SK-N-SH treated with all-trans-retinoic acid at 6 μM for 48 hours (cell line): Measurements from ENCODE around the gene MYH7B.

Experiments
- ATAC-seq: fragments of 200-7000 bp; cut with Tn5 transposase; 3 replicates; pipeline ENCODE4 v1.9.1; 2020; ENCODE audit warnings: mild to moderate bottlenecking, moderate library complexity
- ARNTL ChIP-seq: fragments of 450-650 bp; formaldehyde crosslinking; IDR thresholded peaks from 2 replicates; pipeline ENCODE4 v1.5.0; 2020; ENCODE audit warnings: low read depth, mild to moderate bottlenecking, moderate library complexity, borderline replicate concordance
- BACH2 ChIP-seq: fragments of 250-450 bp; sonication (Bioruptor Pico); IDR thresholded peaks from 2 replicates; pipeline ENCODE4 v1.9.0; 2021; ENCODE audit warnings: mild to moderate bottlenecking, borderline replicate concordance
- CSDC2 ChIP-seq: fragments of 250-450 bp; sonication (Bioruptor Pico); IDR thresholded peaks from 2 replicates; pipeline ENCODE4 v1.5.0; 2020; ENCODE audit warnings: mild to moderate bottlenecking, moderate library complexity
- ESRRG ChIP-seq: fragments of 250-450 bp; sonication (Bioruptor Pico); IDR thresholded peaks from 2 replicates; pipeline ENCODE4 v1.6.1; 2021; ENCODE audit warnings: mild to moderate bottlenecking
- GLIS3 ChIP-seq: fragments of 250-450 bp; sonication (Bioruptor Pico); IDR thresholded peaks from 2 replicates; pipeline ENCODE4 v1.5.0; 2020; ENCODE audit warnings: mild to moderate bottlenecking, moderate library complexity
- ISL1 ChIP-seq: fragments of 250-450 bp; sonication (Bioruptor Pico); IDR thresholded peaks from 2 replicates; pipeline ENCODE4 v2.1.2; 2022; ENCODE audit warnings: mild to moderate bottlenecking, moderate library complexity
- OSR1 ChIP-seq: fragments of 250-450 bp; sonication (Bioruptor Pico); IDR thresholded peaks from 2 replicates; pipeline ENCODE4 v1.8.0; 2022; ENCODE audit warnings: moderate library complexity, mild to moderate bottlenecking, inconsistent platforms
- PPARA ChIP-seq: fragments of 250-450 bp; sonication (Bioruptor Pico); IDR thresholded peaks from 2 replicates; pipeline ENCODE4 v1.5.0; 2020; ENCODE audit warnings: mild to moderate bottlenecking, borderline replicate concordance
- RARB ChIP-seq: fragments of 250-450 bp; sonication (Bioruptor Pico); IDR thresholded peaks from 2 replicates; pipeline ENCODE4 v1.8.0; 2021; ENCODE audit warnings: mild to moderate bottlenecking, moderate library complexity
- SNAI2 ChIP-seq: fragments of 250-450 bp; sonication (Bioruptor Pico); IDR thresholded peaks from 2 replicates; pipeline ENCODE4 v1.5.0; 2020; ENCODE audit warnings: mild to moderate bottlenecking, moderate library complexity
- TCF4 ChIP-seq: fragments of 250-450 bp; sonication (Bioruptor Pico); IDR thresholded peaks from 2 replicates; pipeline ENCODE4 v1.8.0; 2021; ENCODE audit warnings: mild to moderate bottlenecking, moderate library complexity, borderline replicate concordance
- ZC3H10 ChIP-seq: fragments of 250-450 bp; sonication (Bioruptor Pico); IDR thresholded peaks from 2 replicates; pipeline ENCODE4 v1.5.1; 2021; ENCODE audit warnings: mild to moderate bottlenecking, moderate library complexity
- ZFP3 ChIP-seq: fragments of 250-450 bp; sonication (Bioruptor Pico); IDR thresholded peaks from 2 replicates; pipeline ENCODE4 v1.5.0; 2020; ENCODE audit warnings: mild to moderate bottlenecking, moderate library complexity
- ZFP30 ChIP-seq: fragments of 450-650 bp; formaldehyde crosslinking; IDR thresholded peaks from 2 replicates; pipeline ENCODE4 v1.5.0; 2022; ENCODE audit warnings: mild to moderate bottlenecking, moderate library complexity
- ZNF565 ChIP-seq: fragments of 450-650 bp; formaldehyde crosslinking; conservative IDR thresholded peaks from 2 replicates; pipeline ENCODE4 v1.5.0; 2020; ENCODE audit warnings: low read depth, mild to moderate bottlenecking, moderate library complexity
- ZNF70 ChIP-seq: fragments of 450-650 bp; formaldehyde crosslinking; IDR thresholded peaks from 2 replicates; pipeline ENCODE4 v1.5.0; 2020; ENCODE audit warnings: mild to moderate bottlenecking, moderate library complexity
- ZNF8 ChIP-seq: fragments of 450-650 bp; formaldehyde crosslinking; IDR thresholded peaks from 2 replicates; pipeline ENCODE4 v1.5.0; 2020; ENCODE audit warnings: mild to moderate bottlenecking, moderate library complexity
- TF ChIP-seq, protein P1 (sequence below): fragments of 250-450 bp; sonication (Bioruptor Pico); IDR thresholded peaks from 2 replicates; pipeline ENCODE4 v1.8.0; 2021; ENCODE audit warnings: low read depth, mild to moderate bottlenecking, moderate library complexity, borderline replicate concordance
- TF ChIP-seq, protein P2 (sequence below): fragments of 250-450 bp; sonication (Bioruptor Pico); IDR thresholded peaks from 2 replicates; pipeline ENCODE4 v1.8.0; 2020; ENCODE audit warnings: mild to moderate bottlenecking, moderate library complexity, borderline replicate concordance
- TF ChIP-seq, protein P3 (sequence below): fragments of 250-450 bp; sonication (Bioruptor Pico); IDR thresholded peaks from 2 replicates; pipeline ENCODE4 v1.5.1; 2020; ENCODE audit warnings: low read depth, mild to moderate bottlenecking, moderate library complexity
- TF ChIP-seq, protein P4 (sequence below): fragments of 250-450 bp; sonication (Bioruptor Pico); IDR thresholded peaks from 2 replicates; pipeline ENCODE4 v1.5.0; 2020; ENCODE audit warnings: mild to moderate bottlenecking, moderate library complexity
- TF ChIP-seq, protein P5 (sequence below): fragments of 250-450 bp; sonication (Bioruptor Pico); IDR thresholded peaks from 2 replicates; pipeline ENCODE4 v1.5.1; 2021; ENCODE audit warnings: mild to moderate bottlenecking, moderate library complexity

MYH7B gene

DNA sequence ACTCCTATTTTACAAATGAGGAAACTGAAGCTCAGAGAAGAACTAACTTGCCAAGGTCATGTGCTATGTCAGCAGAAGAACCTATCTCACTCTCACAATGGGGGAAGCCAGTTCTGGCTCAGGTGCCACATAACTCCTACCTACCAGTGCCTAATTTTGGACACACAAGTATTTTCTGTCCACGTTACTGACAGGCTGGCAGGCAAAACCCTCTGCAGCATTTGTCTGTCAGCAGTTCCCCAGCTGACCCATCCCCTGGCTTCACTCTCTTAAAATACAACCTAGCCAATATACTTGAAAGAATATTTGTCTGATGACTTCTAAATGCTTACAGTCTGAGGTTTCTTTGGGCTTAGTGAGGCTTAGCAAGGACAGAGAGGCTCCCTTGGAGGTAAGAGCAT lies 15.6 kb upstream of the MYH7B start:
- ATAC-seq: no peak
- no peak for TF ChIP-seq ZFP30 (CRISPR knock-in tag)
- TF ChIP-seq PPARA (CRISPR knock-in tag): no peak
- no peak for TF ChIP-seq ZFP3 (CRISPR knock-in tag)
- TF ChIP-seq CSDC2: no peak
- no peak for TF ChIP-seq ESRRG (CRISPR knock-in tag)
- no peak for TF ChIP-seq ZNF70 (CRISPR knock-in tag)
- TF ChIP-seq, protein P1, sequence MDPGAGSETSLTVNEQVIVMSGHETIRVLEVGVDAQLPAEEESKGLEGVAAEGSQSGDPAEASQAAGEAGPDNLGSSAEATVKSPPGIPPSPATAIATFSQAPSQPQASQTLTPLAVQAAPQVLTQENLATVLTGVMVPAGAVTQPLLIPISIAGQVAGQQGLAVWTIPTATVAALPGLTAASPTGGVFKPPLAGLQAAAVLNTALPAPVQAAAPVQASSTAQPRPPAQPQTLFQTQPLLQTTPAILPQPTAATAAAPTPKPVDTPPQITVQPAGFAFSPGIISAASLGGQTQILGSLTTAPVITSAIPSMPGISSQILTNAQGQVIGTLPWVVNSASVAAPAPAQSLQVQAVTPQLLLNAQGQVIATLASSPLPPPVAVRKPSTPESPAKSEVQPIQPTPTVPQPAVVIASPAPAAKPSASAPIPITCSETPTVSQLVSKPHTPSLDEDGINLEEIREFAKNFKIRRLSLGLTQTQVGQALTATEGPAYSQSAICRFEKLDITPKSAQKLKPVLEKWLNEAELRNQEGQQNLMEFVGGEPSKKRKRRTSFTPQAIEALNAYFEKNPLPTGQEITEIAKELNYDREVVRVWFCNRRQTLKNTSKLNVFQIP (CRISPR knock-in tag): no peak
- no peak for TF ChIP-seq ISL1 (CRISPR knock-in tag)

DNA sequence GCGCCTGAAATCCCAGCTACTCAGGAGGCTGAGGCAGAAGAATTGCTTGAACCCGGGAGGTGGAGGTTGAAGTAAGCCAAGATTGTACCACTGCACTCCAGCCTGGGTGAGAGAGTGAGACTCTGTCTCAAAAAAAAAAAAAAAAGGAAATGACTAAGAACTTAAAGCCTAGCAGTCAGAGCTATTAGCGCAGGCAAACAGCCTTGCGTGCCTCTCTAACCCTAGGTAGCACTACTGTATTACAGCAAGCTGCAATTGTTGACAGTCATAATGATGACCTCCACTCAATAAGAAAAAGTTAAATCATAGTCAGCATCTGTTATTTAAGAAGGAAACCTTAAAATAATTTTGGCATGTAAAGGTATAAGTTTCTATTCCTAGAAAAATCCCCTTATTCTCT lies 14.4 kb upstream of the MYH7B start:
- TF ChIP-seq ZC3H10: no peak
- TF ChIP-seq ZFP3 (CRISPR knock-in tag): no peak
- TF ChIP-seq, protein P2, sequence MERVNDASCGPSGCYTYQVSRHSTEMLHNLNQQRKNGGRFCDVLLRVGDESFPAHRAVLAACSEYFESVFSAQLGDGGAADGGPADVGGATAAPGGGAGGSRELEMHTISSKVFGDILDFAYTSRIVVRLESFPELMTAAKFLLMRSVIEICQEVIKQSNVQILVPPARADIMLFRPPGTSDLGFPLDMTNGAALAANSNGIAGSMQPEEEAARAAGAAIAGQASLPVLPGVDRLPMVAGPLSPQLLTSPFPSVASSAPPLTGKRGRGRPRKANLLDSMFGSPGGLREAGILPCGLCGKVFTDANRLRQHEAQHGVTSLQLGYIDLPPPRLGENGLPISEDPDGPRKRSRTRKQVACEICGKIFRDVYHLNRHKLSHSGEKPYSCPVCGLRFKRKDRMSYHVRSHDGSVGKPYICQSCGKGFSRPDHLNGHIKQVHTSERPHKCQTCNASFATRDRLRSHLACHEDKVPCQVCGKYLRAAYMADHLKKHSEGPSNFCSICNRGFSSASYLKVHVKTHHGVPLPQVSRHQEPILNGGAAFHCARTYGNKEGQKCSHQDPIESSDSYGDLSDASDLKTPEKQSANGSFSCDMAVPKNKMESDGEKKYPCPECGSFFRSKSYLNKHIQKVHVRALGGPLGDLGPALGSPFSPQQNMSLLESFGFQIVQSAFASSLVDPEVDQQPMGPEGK: no peak
- no peak for TF ChIP-seq ZFP30 (CRISPR knock-in tag)
- TF ChIP-seq, protein P1 (CRISPR knock-in tag): no peak
- TF ChIP-seq, protein P3, sequence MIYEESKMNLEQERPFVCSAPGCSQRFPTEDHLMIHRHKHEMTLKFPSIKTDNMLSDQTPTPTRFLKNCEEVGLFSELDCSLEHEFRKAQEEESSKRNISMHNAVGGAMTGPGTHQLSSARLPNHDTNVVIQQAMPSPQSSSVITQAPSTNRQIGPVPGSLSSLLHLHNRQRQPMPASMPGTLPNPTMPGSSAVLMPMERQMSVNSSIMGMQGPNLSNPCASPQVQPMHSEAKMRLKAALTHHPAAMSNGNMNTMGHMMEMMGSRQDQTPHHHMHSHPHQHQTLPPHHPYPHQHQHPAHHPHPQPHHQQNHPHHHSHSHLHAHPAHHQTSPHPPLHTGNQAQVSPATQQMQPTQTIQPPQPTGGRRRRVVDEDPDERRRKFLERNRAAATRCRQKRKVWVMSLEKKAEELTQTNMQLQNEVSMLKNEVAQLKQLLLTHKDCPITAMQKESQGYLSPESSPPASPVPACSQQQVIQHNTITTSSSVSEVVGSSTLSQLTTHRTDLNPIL (CRISPR knock-in tag): no peak
- TF ChIP-seq, protein P4, sequence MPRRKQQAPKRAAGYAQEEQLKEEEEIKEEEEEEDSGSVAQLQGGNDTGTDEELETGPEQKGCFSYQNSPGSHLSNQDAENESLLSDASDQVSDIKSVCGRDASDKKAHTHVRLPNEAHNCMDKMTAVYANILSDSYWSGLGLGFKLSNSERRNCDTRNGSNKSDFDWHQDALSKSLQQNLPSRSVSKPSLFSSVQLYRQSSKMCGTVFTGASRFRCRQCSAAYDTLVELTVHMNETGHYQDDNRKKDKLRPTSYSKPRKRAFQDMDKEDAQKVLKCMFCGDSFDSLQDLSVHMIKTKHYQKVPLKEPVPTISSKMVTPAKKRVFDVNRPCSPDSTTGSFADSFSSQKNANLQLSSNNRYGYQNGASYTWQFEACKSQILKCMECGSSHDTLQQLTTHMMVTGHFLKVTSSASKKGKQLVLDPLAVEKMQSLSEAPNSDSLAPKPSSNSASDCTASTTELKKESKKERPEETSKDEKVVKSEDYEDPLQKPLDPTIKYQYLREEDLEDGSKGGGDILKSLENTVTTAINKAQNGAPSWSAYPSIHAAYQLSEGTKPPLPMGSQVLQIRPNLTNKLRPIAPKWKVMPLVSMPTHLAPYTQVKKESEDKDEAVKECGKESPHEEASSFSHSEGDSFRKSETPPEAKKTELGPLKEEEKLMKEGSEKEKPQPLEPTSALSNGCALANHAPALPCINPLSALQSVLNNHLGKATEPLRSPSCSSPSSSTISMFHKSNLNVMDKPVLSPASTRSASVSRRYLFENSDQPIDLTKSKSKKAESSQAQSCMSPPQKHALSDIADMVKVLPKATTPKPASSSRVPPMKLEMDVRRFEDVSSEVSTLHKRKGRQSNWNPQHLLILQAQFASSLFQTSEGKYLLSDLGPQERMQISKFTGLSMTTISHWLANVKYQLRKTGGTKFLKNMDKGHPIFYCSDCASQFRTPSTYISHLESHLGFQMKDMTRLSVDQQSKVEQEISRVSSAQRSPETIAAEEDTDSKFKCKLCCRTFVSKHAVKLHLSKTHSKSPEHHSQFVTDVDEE: no peak
- TF ChIP-seq ARNTL: no peak
- no peak for TF ChIP-seq OSR1 (CRISPR knock-in tag)
- no peak for TF ChIP-seq TCF4
- no peak for TF ChIP-seq PPARA (CRISPR knock-in tag)
- no peak for TF ChIP-seq ZNF565 (CRISPR knock-in tag)
- no peak for TF ChIP-seq ISL1 (CRISPR knock-in tag)
- no peak for TF ChIP-seq ZNF70 (CRISPR knock-in tag)
- no peak for TF ChIP-seq RARB (CRISPR knock-in tag)
- TF ChIP-seq GLIS3 (CRISPR knock-in tag): no peak
- no peak for TF ChIP-seq CSDC2
- TF ChIP-seq ZNF8 (CRISPR knock-in tag): no peak
- TF ChIP-seq SNAI2: no peak
- TF ChIP-seq, protein P5, sequence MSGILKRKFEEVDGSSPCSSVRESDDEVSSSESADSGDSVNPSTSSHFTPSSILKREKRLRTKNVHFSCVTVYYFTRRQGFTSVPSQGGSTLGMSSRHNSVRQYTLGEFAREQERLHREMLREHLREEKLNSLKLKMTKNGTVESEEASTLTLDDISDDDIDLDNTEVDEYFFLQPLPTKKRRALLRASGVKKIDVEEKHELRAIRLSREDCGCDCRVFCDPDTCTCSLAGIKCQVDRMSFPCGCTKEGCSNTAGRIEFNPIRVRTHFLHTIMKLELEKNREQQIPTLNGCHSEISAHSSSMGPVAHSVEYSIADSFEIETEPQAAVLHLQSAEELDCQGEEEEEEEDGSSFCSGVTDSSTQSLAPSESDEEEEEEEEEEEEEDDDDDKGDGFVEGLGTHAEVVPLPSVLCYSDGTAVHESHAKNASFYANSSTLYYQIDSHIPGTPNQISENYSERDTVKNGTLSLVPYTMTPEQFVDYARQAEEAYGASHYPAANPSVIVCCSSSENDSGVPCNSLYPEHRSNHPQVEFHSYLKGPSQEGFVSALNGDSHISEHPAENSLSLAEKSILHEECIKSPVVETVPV: no peak
- ATAC-seq: no peak

DNA sequence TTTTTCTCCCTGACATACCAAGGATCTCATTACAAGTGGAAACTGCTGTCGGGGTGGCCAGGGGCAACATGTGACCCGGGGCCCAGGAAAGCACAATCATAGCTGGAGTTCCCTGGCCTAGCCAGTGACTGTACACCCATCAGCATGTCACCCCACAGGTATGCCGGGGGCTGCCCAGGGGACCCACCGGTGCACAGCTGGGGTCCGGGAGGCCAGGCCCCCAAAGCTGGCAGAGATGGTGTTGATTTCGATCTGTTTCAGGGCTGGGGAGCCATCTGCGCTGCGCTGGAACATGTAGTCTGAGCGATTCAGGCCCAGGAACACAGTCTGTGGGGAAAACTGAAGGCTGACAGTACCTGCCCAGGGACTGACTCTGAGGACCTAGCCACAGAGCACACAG lies 13.4 kb upstream of the MYH7B start:
- ATAC-seq: no peak
- no peak for TF ChIP-seq BACH2 (CRISPR knock-in tag)
- no peak for TF ChIP-seq OSR1 (CRISPR knock-in tag)
- TF ChIP-seq, protein P1 (CRISPR knock-in tag): no peak
- TF ChIP-seq ESRRG (CRISPR knock-in tag): no peak
- no peak for TF ChIP-seq ZNF8 (CRISPR knock-in tag)
- no peak for TF ChIP-seq ZC3H10
- no peak for TF ChIP-seq PPARA (CRISPR knock-in tag)
- TF ChIP-seq, protein P2: no peak
- no peak for TF ChIP-seq SNAI2
